ENCODE data around the gene SAMSN1.

DNA sequence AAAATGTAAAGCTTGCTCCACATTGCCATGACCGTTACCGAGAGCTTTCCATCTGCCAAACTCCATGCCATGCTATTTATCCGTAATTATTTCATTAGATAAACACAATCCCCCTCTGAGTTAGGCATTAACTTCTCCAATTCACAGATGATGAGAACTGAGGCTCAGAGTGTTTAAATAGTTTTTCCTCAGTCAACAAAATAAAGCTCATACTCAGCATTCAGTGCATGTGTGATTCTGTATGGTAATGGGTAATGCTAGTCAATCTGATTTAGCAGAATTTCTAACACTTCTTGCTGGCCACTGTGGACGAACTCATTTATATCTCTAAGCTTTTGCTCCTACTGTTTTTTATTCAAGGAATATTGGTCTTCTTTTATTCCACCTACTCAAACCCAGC lies 17.3 kb downstream of the SAMSN1 start:
- TF ChIP-seq GATA3 (IDR thresholded peaks at IDR 0.05; ENCODE audit: low read depth, low read length) (no peak), GATA2 (IDR thresholded peaks at IDR 0.05; ENCODE audit: low read depth, low read length) (no peak)
